Lower leg skin (tissue), 4 donors: ENCODE measurements around the gene ARHGEF12. TPM values are rescaled to one million over a fixed set of nuclear protein-coding genes. Genes with fewer than 3 reads are reported as not detected.

Source experiments
- DNase-seq, 2 donors: peaks; one replicate each; pipeline ENCODE4 v3.0.0-alpha.2; 2019; ENCODE audit warnings: low spot score in 2 of 2
- H3K4me3 ChIP-seq: fragments of 200-600 bp; sonication (generic); 2 replicates; pipeline ENCODE4 v1.5.1; 2017; ENCODE audit warnings: mild to moderate bottlenecking, low read depth; ENCODE audit not compliant: poor library complexity, severe bottlenecking
- POLR2A ChIP-seq, 2 donors: fragments of 450-650 bp; IDR thresholded peaks; one replicate each; pipeline ENCODE4 v1.6.1; 2016 to 2017; ENCODE audit warnings: antibody characterized with exemption in 2 of 2, mild to moderate bottlenecking in 1 of 2, moderate library complexity in 1 of 2
- WGBS, 2 donors: methylation state at CpG; one replicate each; pipeline ENCODE4 v1.1.5; 2018; 5-methylcytosine and 5-hydroxymethylcytosine counted together
- intact Hi-C: fragments of 100-400 bp; cut with DNase I; formaldehyde crosslinking; loops from one replicate; pipeline ENCODE4 v1.15.0; 2023; ENCODE audit warnings: low total_unique reads
- total RNA-seq, 4 donors: library from RNA; depleted of rRNA; stranded (reverse); fragments of >200 nt; gene quantifications; one replicate each; pipeline ENCODE4 v1.1.0, GENCODE V29; 2016
- TF ChIP-seq, protein P1 (sequence below), 3 donors: fragments of 450-650 bp; IDR thresholded peaks; one replicate each; pipeline ENCODE4 v1.5.1; 2016; ENCODE audit warnings: antibody characterized with exemption in 3 of 3, mild to moderate bottlenecking in 3 of 3, moderate library complexity in 2 of 3

The ARHGEF12 gene
- total RNA-seq, 4 donors from 2014 or later = 124 to 153 (median 132) TPM

DNA sequence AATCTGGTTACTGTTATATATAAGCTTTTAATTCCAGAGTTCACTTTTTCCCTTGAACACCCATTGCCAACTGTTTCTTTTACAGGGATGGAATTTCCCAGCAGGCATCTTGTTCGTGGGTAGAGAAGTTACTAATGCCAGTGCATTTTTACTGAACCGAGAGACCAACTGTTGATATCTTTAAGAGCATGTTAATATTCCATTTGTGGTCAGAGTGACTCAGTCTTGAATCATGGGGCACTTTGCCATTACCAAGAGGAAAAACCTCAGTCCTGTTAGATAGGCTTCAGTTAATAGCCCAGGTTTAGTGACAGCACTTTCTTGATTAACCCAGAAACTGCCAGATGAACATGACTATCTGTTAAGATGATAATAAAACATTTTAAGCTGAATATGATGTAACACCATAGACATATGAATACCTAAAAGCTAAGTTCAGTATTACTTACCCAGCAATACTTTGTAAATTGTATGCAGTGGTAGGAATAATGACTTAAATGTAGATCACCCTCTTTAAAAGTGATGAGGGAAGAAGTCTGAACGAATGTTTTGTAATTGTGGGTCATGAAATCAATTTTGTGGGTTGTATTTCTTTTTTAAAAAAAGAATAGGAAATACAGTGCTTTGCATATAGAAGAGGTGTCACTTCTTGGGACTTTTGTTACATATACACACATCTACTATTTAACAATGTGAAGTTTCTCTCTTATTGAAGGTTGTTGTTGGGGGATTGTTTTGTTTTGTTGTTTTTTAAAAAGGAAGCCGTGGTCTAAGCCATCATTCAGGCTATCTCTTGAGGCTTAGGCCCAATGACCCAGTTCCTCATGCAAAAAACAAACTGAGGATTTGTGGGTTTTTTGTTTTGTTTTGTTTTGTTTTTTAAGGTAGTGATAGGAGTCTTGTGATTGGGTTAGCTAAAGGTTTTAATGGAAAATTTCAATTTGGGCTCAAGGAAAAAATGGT is 96.1 kb downstream of the ARHGEF12 start:
- intact Hi-C loops = no loop called here
- whole genome bisulfite sequencing, 2 donors = 20 to 22% methylated on average over 4 of the region's 4 CpGs
- no peak overlapping the region for H3K4me3 ChIP-seq
- no peak for TF ChIP-seq POLR2A (IDR thresholded peaks at IDR 0.05)
- TF ChIP-seq, protein P1, sequence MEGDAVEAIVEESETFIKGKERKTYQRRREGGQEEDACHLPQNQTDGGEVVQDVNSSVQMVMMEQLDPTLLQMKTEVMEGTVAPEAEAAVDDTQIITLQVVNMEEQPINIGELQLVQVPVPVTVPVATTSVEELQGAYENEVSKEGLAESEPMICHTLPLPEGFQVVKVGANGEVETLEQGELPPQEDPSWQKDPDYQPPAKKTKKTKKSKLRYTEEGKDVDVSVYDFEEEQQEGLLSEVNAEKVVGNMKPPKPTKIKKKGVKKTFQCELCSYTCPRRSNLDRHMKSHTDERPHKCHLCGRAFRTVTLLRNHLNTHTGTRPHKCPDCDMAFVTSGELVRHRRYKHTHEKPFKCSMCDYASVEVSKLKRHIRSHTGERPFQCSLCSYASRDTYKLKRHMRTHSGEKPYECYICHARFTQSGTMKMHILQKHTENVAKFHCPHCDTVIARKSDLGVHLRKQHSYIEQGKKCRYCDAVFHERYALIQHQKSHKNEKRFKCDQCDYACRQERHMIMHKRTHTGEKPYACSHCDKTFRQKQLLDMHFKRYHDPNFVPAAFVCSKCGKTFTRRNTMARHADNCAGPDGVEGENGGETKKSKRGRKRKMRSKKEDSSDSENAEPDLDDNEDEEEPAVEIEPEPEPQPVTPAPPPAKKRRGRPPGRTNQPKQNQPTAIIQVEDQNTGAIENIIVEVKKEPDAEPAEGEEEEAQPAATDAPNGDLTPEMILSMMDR (IDR thresholded peaks at IDR 0.05) = no peak
- DNase-seq = peak in 1 of 2 donors; percentile 70

DNA sequence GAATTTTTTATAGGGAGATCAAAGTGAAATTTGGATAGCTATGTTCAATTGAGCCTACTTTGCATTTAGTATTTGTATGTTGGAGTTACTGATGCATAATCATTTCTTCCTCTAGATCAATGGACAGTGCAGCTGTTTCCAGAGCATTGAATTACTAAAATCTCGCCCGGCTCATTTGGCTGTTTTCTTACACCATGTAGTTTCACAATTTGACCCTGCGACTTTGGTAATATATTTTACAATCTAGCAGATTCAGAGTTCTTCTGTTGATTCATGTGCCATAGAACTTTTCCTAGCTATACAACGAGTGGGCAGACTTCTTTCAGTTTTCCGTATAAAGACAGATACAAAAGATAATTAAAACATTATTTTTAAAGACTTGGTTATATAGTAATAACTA is 105.4 kb downstream of the ARHGEF12 start:
- no peak for TF ChIP-seq POLR2A (IDR thresholded peaks at IDR 0.05)
- no peak for DNase-seq
- intact Hi-C loops = no loop called here
- 88 to 94% methylated on average over 5 of the region's 5 CpGs for WGBS, 2 donors
- no peak overlapping the region for H3K4me3 ChIP-seq

DNA sequence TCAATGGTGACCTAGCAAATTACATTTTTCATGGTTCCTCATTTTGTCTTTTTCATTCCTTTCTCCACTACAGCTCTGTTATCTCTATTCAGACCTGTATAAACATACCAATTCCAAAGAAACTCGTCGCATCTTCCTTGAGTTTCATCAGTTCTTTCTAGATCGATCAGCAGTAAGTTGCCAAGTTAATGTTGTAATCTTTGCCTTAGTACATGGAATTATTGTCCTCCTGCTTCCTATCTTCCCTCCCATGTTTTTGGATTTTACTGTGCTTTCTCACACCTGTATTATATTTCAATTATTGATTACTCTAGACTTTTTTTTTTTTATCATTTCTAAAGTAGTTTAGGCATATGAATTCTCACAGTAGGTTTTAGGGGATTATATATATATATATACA is 105.8 kb downstream of the ARHGEF12 start:
- no peak for TF ChIP-seq POLR2A (IDR thresholded peaks at IDR 0.05)
- TF ChIP-seq, protein P1 (IDR thresholded peaks at IDR 0.05) = no peak
- no peak overlapping the region for H3K4me3 ChIP-seq
- intact Hi-C loops = no loop called here
- 86 to 87% methylated on average over 3 of the region's 3 CpGs for WGBS, 2 donors
- no peak for DNase-seq

DNA sequence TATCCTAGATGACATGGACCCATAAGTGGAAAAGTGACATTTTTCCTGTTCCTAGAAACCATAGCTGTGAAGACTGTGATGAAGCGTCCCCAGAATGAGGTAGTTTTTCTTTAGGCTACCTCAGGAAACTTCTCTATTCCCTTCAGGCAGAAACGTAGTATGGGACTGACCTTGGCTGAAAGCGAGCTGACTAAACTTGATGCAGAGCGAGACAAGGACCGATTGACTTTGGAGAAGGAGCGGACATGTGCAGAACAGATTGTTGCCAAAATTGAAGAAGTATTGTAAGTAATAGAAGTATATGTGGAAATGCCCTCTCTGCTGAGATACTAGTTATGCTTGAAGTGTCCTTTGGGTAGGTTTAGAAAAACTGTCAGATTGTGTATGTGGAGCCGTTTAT is 110.6 kb downstream of the ARHGEF12 start:
- intact Hi-C loops = no loop called here
- no peak for TF ChIP-seq POLR2A (IDR thresholded peaks at IDR 0.05)
- TF ChIP-seq, protein P1 (IDR thresholded peaks at IDR 0.05) = no peak
- no peak for DNase-seq
- 79 to 85% methylated on average over 7 of the region's 7 CpGs for WGBS, 2 donors
- no peak overlapping the region for H3K4me3 ChIP-seq

DNA sequence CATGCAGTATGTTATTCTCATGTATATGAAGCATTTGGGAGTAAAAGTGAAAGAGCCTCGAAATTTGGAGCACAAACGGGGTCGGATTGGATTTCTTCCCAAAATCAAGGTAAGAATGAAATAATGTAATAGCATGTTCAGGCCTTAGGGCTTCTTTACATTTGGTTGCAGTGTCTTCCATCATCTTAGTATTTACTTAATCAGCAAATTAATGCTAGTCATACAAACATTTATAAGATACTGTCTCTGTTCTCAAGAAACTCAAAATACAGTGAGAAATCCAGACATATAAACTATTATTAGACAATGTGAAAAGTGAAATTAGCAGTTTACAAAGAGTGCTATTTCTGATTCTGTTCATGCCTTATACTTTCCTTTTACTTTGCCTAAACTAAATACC is 112.0 kb downstream of the ARHGEF12 start:
- intact Hi-C loops = no loop called here
- 84 to 86% methylated on average over 3 of the region's 3 CpGs for WGBS, 2 donors
- no peak for DNase-seq
- no peak overlapping the region for H3K4me3 ChIP-seq
- TF ChIP-seq, protein P1 (IDR thresholded peaks at IDR 0.05) = no peak
- TF ChIP-seq POLR2A (IDR thresholded peaks at IDR 0.05) = no peak

DNA sequence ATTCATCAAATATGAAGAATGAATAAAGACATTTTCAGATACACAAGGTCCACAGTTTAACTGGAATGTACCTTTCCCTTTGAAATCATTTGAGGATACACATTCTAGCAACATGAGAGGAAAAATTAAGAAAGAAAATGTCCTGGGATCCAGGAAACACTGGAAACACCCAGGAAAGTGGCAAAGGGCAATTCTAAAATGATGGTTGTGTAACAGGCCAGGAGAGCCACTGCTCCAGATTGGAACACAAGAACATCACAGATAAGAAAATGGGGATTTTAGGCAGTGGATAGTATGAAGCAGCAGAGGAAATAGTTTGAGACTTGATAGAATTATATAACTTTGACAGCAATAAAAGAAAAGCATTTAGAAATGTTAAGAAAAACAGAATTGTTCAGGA is 119.3 kb downstream of the ARHGEF12 start:
- intact Hi-C loops = no loop called here
- TF ChIP-seq, protein P1 (IDR thresholded peaks at IDR 0.05) = no peak
- no peak for TF ChIP-seq POLR2A (IDR thresholded peaks at IDR 0.05)
- H3K4me3 ChIP-seq = no peak overlapping the region
- DNase-seq = no peak
